ENCODE data around the gene COPS8. TPM values are rescaled to one million over a fixed set of nuclear protein-coding genes. Genes with fewer than 3 reads are reported as not detected.

Gene COPS8
- total RNA-seq, 1 donor from 2014 or later = 46.9 TPM

GRCh38 chr2:237072067-237072931 lies 13.4 kb upstream of the COPS8 start:
- TF ChIP-seq CTCF (IDR thresholded peaks at IDR 0.05) (peak; percentile 84 to 94 (median 92)), POLR2A (IDR thresholded peaks at IDR 0.05) (no peak)
- Histone ChIP-seq H3K4me1 (no peaks in the 10 kb centered on the region), H3K4me3 (no peak overlapping the region), H3K36me3 (no peaks in the 10 kb centered on the region), H3K9me3 (no peaks in the 10 kb centered on the region), H3K27me3 (no peaks in the 10 kb centered on the region), H3K27ac (no peak overlapping the region)
- no peak for DNase-seq (ENCODE audit: extremely low spot score in 2 of 2)
- intact Hi-C loops (cut with DNase I) = no loop called here

- Histone ChIP-seq H3K9me3 (no peaks in the 10 kb centered on the region), H3K4me1 (no peaks in the 10 kb centered on the region), H3K27ac (no peak overlapping the region), H3K27me3 (no peaks in the 10 kb centered on the region), H3K36me3 (no peaks in the 10 kb centered on the region), H3K4me3 (no peak overlapping the region)
- intact Hi-C loops (cut with DNase I) = no loop called here
- TF ChIP-seq POLR2A (IDR thresholded peaks at IDR 0.05) = no peak
- no peak for DNase-seq (ENCODE audit: extremely low spot score in 2 of 2)
Observed at GRCh38 chr2:237073552-237073951, 12.1 kb upstream of the COPS8 start.

GRCh38 chr2:237074211-237074993 lies 11.3 kb upstream of the COPS8 start:
- Histone ChIP-seq H3K36me3 (no peaks in the 10 kb centered on the region), H3K27ac (no peak overlapping the region), H3K4me1 (no peaks in the 10 kb centered on the region), H3K4me3 (no peak overlapping the region), H3K9me3 (no peaks in the 10 kb centered on the region), H3K27me3 (no peaks in the 10 kb centered on the region)
- no peak for DNase-seq (ENCODE audit: extremely low spot score in 2 of 2)
- intact Hi-C loops (cut with DNase I) = no loop called here
- no peak for TF ChIP-seq CTCF (IDR thresholded peaks at IDR 0.05)
- no peak for TF ChIP-seq POLR2A (IDR thresholded peaks at IDR 0.05)
- no peak for TF ChIP-seq POLR2AphosphoS5 (IDR thresholded peaks at IDR 0.05; ENCODE audit: insufficient read depth in 1 of 2, low read depth in 1 of 2)

- no peak overlapping the region for H3K27ac ChIP-seq
- H3K4me1 ChIP-seq = no peaks in the 10 kb centered on the region
- H3K27me3 ChIP-seq = no peaks in the 10 kb centered on the region
- no peaks in the 10 kb centered on the region for H3K36me3 ChIP-seq
- H3K4me3 ChIP-seq = no peak overlapping the region
- no peaks in the 10 kb centered on the region for H3K9me3 ChIP-seq
- intact Hi-C loops (cut with DNase I) = no loop called here
- no peak for DNase-seq (ENCODE audit: extremely low spot score in 2 of 2)
- TF ChIP-seq CTCF (IDR thresholded peaks at IDR 0.05) (no peak), POLR2A (IDR thresholded peaks at IDR 0.05) (no peak), POLR2AphosphoS5 (IDR thresholded peaks at IDR 0.05; ENCODE audit: insufficient read depth in 1 of 2, low read depth in 1 of 2) (no peak)
Observed at GRCh38 chr2:237075749-237076599, 9.7 kb upstream of the COPS8 start.

- TF ChIP-seq POLR2A (IDR thresholded peaks at IDR 0.05) (no peak), CTCF (IDR thresholded peaks at IDR 0.05) (no peak), POLR2AphosphoS5 (IDR thresholded peaks at IDR 0.05; ENCODE audit: insufficient read depth in 1 of 2, low read depth in 1 of 2) (no peak)
- H3K27me3 ChIP-seq = no peaks in the 10 kb centered on the region
- H3K4me1 ChIP-seq = peaks cover 10% of the 10 kb centered on the region
- H3K27ac ChIP-seq = no peak overlapping the region
- H3K36me3 ChIP-seq = no peaks in the 10 kb centered on the region
- no peak for DNase-seq (ENCODE audit: extremely low spot score in 2 of 2)
- no peaks in the 10 kb centered on the region for H3K9me3 ChIP-seq
- H3K4me3 ChIP-seq = no peak overlapping the region
- intact Hi-C loops (cut with DNase I) = no loop called here
Observed at GRCh38 chr2:237081596-237081995, 4.1 kb upstream of the COPS8 start.
